PC-3 (cell line): Measurements from ENCODE around the gene CCN6. TPM values are rescaled to one million over a fixed set of nuclear protein-coding genes. Genes with fewer than 3 reads are reported as not detected.

ENCODE experiments used
- ATAC-seq: fragments of 200-7000 bp; cut with Tn5 transposase; 2 replicates; pipeline ENCODE4 v1.9.1; 2020; ENCODE audit warnings: mild to moderate bottlenecking, moderate library complexity
- BruUV-seq: library from RNA; stranded (reverse); fragments of 400-500 nt; replicated peaks from 2 replicates; lab custom pipeline; 2021; lab: Mats Ljungman, UMichigan
- CTCF ChIA-PET: fragments of 300-600 bp; sonication (Branson Sonifier 250); formaldehyde crosslinking; loops from one replicate; lab custom pipeline; 2022; ENCODE audit warnings: antibody characterized with exemption; lab: Charles Lee
- POLR2A ChIA-PET: fragments of 300-600 bp; sonication (Branson Sonifier 250); formaldehyde crosslinking; loops from one replicate; lab custom pipeline; 2022; ENCODE audit warnings: antibody characterized with exemption; ENCODE audit not compliant: unreplicated experiment; lab: Charles Lee
- DNase-seq: peaks from one replicate; pipeline ENCODE4 v3.0.0-alpha.2; 2015
- H2AFZ ChIP-seq: fragments of 300-600 bp; sonication (generic); 2 replicates; pipeline ENCODE4 v1.6.0; 2016; ENCODE audit warnings: antibody characterized with exemption, low read length
- H3F3A ChIP-seq: fragments of 300-600 bp; sonication (generic); one replicate; pipeline ENCODE4 v1.6.0; 2017; ENCODE audit warnings: antibody characterized with exemption, low read length, control low read depth, mild to moderate bottlenecking; ENCODE audit not compliant: unreplicated experiment
- H3K27ac ChIP-seq: fragments of 300-600 bp; sonication (generic); 2 replicates; pipeline ENCODE4 v1.5.1; 2016; ENCODE audit warnings: mild to moderate bottlenecking, low read length
- H3K27me3 ChIP-seq: fragments of 300-600 bp; sonication (generic); 2 replicates; pipeline ENCODE4 v1.6.1; 2016; ENCODE audit warnings: low read length, mixed read lengths
- H3K36me3 ChIP-seq: fragments of 300-600 bp; sonication (generic); 2 replicates; pipeline ENCODE4 v1.6.1; 2016; ENCODE audit warnings: low read depth, mixed run types, low read length, mixed read lengths
- H3K4me1 ChIP-seq: fragments of 300-600 bp; sonication (generic); 2 replicates; pipeline ENCODE4 v1.5.1; 2016; ENCODE audit warnings: low read length; ENCODE audit not compliant: insufficient read depth
- H3K4me2 ChIP-seq: fragments of 300-600 bp; sonication (generic); 2 replicates; pipeline ENCODE4 v1.6.0; 2016; ENCODE audit warnings: low read length
- H3K4me3 ChIP-seq: fragments of 300-600 bp; sonication (generic); 2 replicates; pipeline ENCODE4 v1.5.1; 2016; ENCODE audit warnings: mild to moderate bottlenecking, low read length, mixed read lengths
- H3K79me2 ChIP-seq: fragments of 300-600 bp; sonication (generic); 2 replicates; pipeline ENCODE4 v1.6.1; 2017; ENCODE audit warnings: low read length, mixed read lengths
- H3K9ac ChIP-seq: fragments of 300-600 bp; sonication (generic); 2 replicates; pipeline ENCODE4 v1.6.0; 2016; ENCODE audit warnings: mild to moderate bottlenecking, low read length
- H3K9me2 ChIP-seq: fragments of 300-600 bp; sonication (generic); replicated peaks from 2 replicates; pipeline ENCODE4 v1.6.1; 2016; ENCODE audit warnings: mixed run types, low read length, mixed read lengths
- H3K9me3 ChIP-seq: fragments of 300-600 bp; sonication (generic); 2 replicates; pipeline ENCODE4 v1.6.1; 2016; ENCODE audit warnings: low read length, mixed read lengths
- H4K20me1 ChIP-seq: fragments of 300-600 bp; sonication (generic); 2 replicates; pipeline ENCODE4 v1.6.1; 2016; ENCODE audit warnings: low read length, mixed read lengths
- EZH2 ChIP-seq: fragments of 300-600 bp; sonication (generic); IDR thresholded peaks from one replicate; pipeline ENCODE4 v1.6.1; 2017; ENCODE audit warnings: antibody characterized with exemption, mild to moderate bottlenecking, low read length; ENCODE audit not compliant: unreplicated experiment
- EZH2phosphoT487 ChIP-seq: fragments of 300-600 bp; sonication (generic); IDR thresholded peaks from 2 replicates; pipeline ENCODE4 v1.6.1; 2018; ENCODE audit warnings: mild to moderate bottlenecking, antibody characterized with exemption, low read length, borderline replicate concordance
- intact Hi-C: fragments of 100-400 bp; cut with micrococcal nuclease; formaldehyde crosslinking; loops from 2 replicates; pipeline ENCODE4 v1.9.0; 2023
- total RNA-seq: library from RNA; depleted of rRNA; stranded (reverse); fragments of >200 nt; gene quantifications from 2 replicates; pipeline ENCODE4 v1.2.3, GENCODE V29; 2014
- TF ChIP-seq, protein P1 (sequence below): fragments of 300-600 bp; sonication (generic); conservative IDR thresholded peaks from 2 replicates; pipeline ENCODE4 v1.5.1; 2017; ENCODE audit warnings: antibody characterized with exemption, low read depth, mild to moderate bottlenecking, low read length

Gene CCN6
- total RNA-seq, 1 experiment from 2014 or later = not detected

DNA sequence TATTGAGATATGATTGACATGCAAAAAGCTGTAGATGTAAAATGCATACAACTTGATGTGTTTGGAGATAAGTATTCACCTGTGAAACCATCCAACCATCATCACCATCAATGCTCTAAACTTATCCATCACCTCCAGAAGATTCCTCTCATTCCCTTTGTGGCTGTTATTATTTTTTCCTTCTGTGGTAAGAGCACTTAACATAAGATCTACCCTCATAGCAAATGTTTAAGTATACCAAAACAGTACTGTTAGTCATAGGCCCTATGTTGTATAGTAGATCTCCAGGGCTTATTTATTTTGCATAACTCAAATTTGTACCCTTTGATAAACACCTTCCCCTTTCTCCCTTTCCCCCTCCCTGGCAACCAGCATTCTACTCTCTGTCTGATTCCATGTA, 31.2 kb upstream of the CCN6 start:
- CTCF ChIA-PET = no interaction called here
- H3K9me2 ChIP-seq = no peaks in the 10 kb centered on the region
- H3K4me2 ChIP-seq = no peak overlapping the region

DNA sequence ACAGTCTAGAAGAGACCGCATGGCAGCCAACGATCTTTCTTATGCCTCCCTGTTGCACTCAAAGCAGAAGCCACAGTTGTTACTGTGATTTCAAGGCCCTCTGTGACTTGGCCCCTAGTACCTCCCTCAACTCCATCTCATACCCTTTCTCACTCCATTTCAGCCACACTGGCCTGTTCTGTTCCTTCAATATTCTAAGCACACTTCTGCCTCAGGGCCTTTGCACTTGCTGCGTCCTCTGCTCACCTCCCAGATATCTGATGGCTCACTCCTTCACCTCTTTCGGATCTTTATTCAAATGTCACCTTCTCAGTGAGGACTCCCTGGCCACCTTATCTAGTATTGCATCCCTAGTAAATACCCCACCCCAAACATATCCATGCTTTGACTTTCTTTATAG, 29.4 kb upstream of the CCN6 start:
- Histone ChIP-seq H3F3A (no peaks in the 10 kb centered on the region), H3K4me3 (no peak overlapping the region), H3K4me1 (peaks cover 3% of the 10 kb centered on the region), H3K9me3 (no peaks in the 10 kb centered on the region), H4K20me1 (no peaks in the 10 kb centered on the region), H3K27ac (no peak overlapping the region), H3K4me2 (no peak overlapping the region), H3K79me2 (no peaks in the 10 kb centered on the region), H3K36me3 (no peaks in the 10 kb centered on the region), H3K27me3 (no peaks in the 10 kb centered on the region), H3K9me2 (no peaks in the 10 kb centered on the region), H3K9ac (no peak overlapping the region), H2AFZ (no peak overlapping the region)
- CTCF ChIA-PET = no interaction called here
- POLR2A ChIA-PET = no interaction called here
- TF ChIP-seq, protein P1, sequence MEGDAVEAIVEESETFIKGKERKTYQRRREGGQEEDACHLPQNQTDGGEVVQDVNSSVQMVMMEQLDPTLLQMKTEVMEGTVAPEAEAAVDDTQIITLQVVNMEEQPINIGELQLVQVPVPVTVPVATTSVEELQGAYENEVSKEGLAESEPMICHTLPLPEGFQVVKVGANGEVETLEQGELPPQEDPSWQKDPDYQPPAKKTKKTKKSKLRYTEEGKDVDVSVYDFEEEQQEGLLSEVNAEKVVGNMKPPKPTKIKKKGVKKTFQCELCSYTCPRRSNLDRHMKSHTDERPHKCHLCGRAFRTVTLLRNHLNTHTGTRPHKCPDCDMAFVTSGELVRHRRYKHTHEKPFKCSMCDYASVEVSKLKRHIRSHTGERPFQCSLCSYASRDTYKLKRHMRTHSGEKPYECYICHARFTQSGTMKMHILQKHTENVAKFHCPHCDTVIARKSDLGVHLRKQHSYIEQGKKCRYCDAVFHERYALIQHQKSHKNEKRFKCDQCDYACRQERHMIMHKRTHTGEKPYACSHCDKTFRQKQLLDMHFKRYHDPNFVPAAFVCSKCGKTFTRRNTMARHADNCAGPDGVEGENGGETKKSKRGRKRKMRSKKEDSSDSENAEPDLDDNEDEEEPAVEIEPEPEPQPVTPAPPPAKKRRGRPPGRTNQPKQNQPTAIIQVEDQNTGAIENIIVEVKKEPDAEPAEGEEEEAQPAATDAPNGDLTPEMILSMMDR = no peak
- TF ChIP-seq EZH2 (no peak), EZH2phosphoT487 (no peak)
- intact Hi-C loops = no loop called here
- DNase-seq = no peak
- ATAC-seq = no peak
- BruUV-seq = no TSS peak

More for the DNA sequence above, 31.2 kb upstream of the CCN6 start:
- Histone ChIP-seq H3K27me3 (no peaks in the 10 kb centered on the region), H3K4me1 (peaks cover 18% of the 10 kb centered on the region), H3K36me3 (no peaks in the 10 kb centered on the region), H3K79me2 (no peaks in the 10 kb centered on the region), H3K9ac (no peak overlapping the region), H4K20me1 (no peaks in the 10 kb centered on the region), H3K27ac (no peak overlapping the region), H3K4me3 (no peak overlapping the region), H3K9me3 (no peaks in the 10 kb centered on the region), H3F3A (no peaks in the 10 kb centered on the region), H2AFZ (no peak overlapping the region)
- POLR2A ChIA-PET = no interaction called here
- TF ChIP-seq EZH2 (no peak), EZH2phosphoT487 (no peak)
- TF ChIP-seq, protein P1 = no peak
- no TSS peak for BruUV-seq
- ATAC-seq (no peak), DNase-seq (no peak)
- intact Hi-C loops = no loop called here

DNA sequence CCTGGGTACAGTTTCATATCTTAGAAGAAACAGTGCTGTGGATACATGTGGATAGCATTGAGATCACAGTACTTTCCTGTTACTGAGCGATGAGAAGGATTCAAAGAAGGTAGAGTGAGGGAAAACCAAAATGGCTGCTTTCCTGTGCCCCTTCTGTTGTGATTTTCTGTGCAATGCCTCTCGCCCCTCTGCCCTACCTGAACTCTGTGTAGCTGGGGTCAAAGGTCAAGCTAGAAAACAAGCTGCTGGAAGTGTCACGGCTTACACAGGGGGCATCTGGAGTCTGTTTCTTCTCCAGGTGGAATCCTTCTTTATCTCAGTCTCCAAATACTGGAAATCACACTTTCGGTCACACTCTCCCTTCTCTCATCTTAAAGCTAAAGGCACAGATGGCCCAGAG, 27.0 kb upstream of the CCN6 start:
- no peak overlapping the region for H3K9ac ChIP-seq
- peaks cover 10% of the 10 kb centered on the region for H3K4me1 ChIP-seq
- no peaks in the 10 kb centered on the region for H3K9me2 ChIP-seq
- H3K4me3 ChIP-seq = no peak overlapping the region
- H3K9me3 ChIP-seq = no peaks in the 10 kb centered on the region
- no peak overlapping the region for H2AFZ ChIP-seq
- no TSS peak for BruUV-seq
- H3K79me2 ChIP-seq = no peaks in the 10 kb centered on the region
- TF ChIP-seq EZH2 = no peak
- no peak for TF ChIP-seq EZH2phosphoT487
- TF ChIP-seq, protein P1 = no peak
- CTCF ChIA-PET = no interaction called here
- no peaks in the 10 kb centered on the region for H3K27me3 ChIP-seq
- POLR2A ChIA-PET = no interaction called here
- H3K36me3 ChIP-seq = no peaks in the 10 kb centered on the region
- H4K20me1 ChIP-seq = no peaks in the 10 kb centered on the region
- H3K27ac ChIP-seq = no peak overlapping the region
- H3K4me2 ChIP-seq = no peak overlapping the region
- DNase-seq (no peak), ATAC-seq (no peak)
- intact Hi-C loops = no loop called here
- no peaks in the 10 kb centered on the region for H3F3A ChIP-seq
